GM23338 (cell line): ENCODE data around the gene DAAM1. TPM values are rescaled to one million over a fixed set of nuclear protein-coding genes. Genes with fewer than 3 reads are reported as not detected.

Source experiments
- ATAC-seq: fragments of 200-7000 bp; cut with Tn5 transposase; 3 replicates; pipeline ENCODE4 v1.9.1; 2020
- DNase-seq: peaks from one replicate; pipeline ENCODE4 v3.0.0-alpha.2; 2015; ENCODE audit warnings: low spot score
- H2AFZ ChIP-seq: fragments of 200-600 bp; sonication (generic); 2 replicates; pipeline ENCODE4 v1.8.0; 2016; ENCODE audit warnings: antibody characterized with exemption, mild to moderate bottlenecking, moderate library complexity
- H3F3A ChIP-seq: fragments of 200-600 bp; sonication (generic); replicated peaks from 2 replicates; pipeline ENCODE4 v1.8.0; 2017; ENCODE audit warnings: antibody characterized with exemption, mixed run types, low read depth
- H3K27ac ChIP-seq: fragments of 200-600 bp; sonication (generic); 2 replicates; pipeline ENCODE4 v1.6.1; 2016; ENCODE audit warnings: low read depth
- H3K27me3 ChIP-seq: fragments of 200-600 bp; sonication (generic); 2 replicates; pipeline ENCODE4 v1.8.0; 2016; ENCODE audit warnings: mild to moderate bottlenecking, mixed run types, moderate library complexity; ENCODE audit not compliant: insufficient read depth
- H3K36me3 ChIP-seq: fragments of 200-600 bp; sonication (generic); 2 replicates; pipeline ENCODE4 v1.8.0; 2016; ENCODE audit warnings: mild to moderate bottlenecking; ENCODE audit not compliant: insufficient read depth
- H3K4me1 ChIP-seq: fragments of 200-600 bp; sonication (generic); 2 replicates; pipeline ENCODE4 v1.8.0; 2016; ENCODE audit warnings: mild to moderate bottlenecking, moderate library complexity; ENCODE audit not compliant: insufficient read depth
- H3K4me2 ChIP-seq: fragments of 200-600 bp; sonication (generic); 2 replicates; pipeline ENCODE4 v1.7.1; 2017; ENCODE audit warnings: mixed run types
- H3K4me3 ChIP-seq: fragments of 200-600 bp; sonication (generic); 2 replicates; pipeline ENCODE4 v1.6.1; 2016; ENCODE audit warnings: mixed run types
- H3K79me2 ChIP-seq: fragments of 200-600 bp; sonication (generic); replicated peaks from 2 replicates; pipeline ENCODE4 v1.8.0; 2017; ENCODE audit warnings: mild to moderate bottlenecking; ENCODE audit not compliant: insufficient read depth
- H3K9me2 ChIP-seq: fragments of 200-600 bp; sonication (generic); 2 replicates; pipeline ENCODE4 v1.8.0; 2017; ENCODE audit not compliant: insufficient read depth
- H4K20me1 ChIP-seq: fragments of 200-600 bp; sonication (generic); replicated peaks from 2 replicates; pipeline ENCODE4 v1.8.0; 2017; ENCODE audit warnings: mild to moderate bottlenecking; ENCODE audit not compliant: insufficient read depth
- H3K27ac Mint-ChIP-seq: 2 replicates; pipeline ENCODE4 v1.8.0; 2020; ENCODE audit warnings: inconsistent platforms, mild to moderate bottlenecking, moderate library complexity, mixed read lengths
- H3K27me3 Mint-ChIP-seq: 3 replicates; pipeline ENCODE4 v1.8.0; 2022; ENCODE audit warnings: low read depth, mild to moderate bottlenecking, moderate library complexity, mixed read lengths, inconsistent platforms; ENCODE audit not compliant: insufficient read depth, poor library complexity
- H3K36me3 Mint-ChIP-seq: 3 replicates; pipeline ENCODE4 v1.8.0; 2021; ENCODE audit warnings: low read depth, mild to moderate bottlenecking, inconsistent platforms, moderate library complexity, mixed read lengths
- H3K4me1 Mint-ChIP-seq: 3 replicates; pipeline ENCODE4 v1.8.0; 2020; ENCODE audit warnings: mild to moderate bottlenecking, inconsistent platforms, mixed read lengths
- H3K4me3 Mint-ChIP-seq: 3 replicates; pipeline ENCODE4 v1.8.0; 2021; ENCODE audit warnings: moderate library complexity, mild to moderate bottlenecking, inconsistent platforms, mixed read lengths
- H3K9me3 Mint-ChIP-seq: 3 replicates; pipeline ENCODE4 v1.8.0; 2020; ENCODE audit warnings: moderate library complexity, mild to moderate bottlenecking, inconsistent platforms, mixed read lengths
- CREB1 ChIP-seq: fragments of 250-450 bp; sonication (Bioruptor Pico); IDR thresholded peaks from 2 replicates; pipeline ENCODE4 v1.5.0; 2020; ENCODE audit warnings: low read depth, mild to moderate bottlenecking, moderate library complexity
- CTCF ChIP-seq, 2 experiments: fragments of 200-600 bp in 1 of 2; sonication (generic) in 1 of 2; conservative IDR thresholded peaks; 2 replicates each; pipeline versions ENCODE4 v1.5.1 to v1.6.1; 2016 to 2017; ENCODE audit warnings: antibody characterized with exemption in 2 of 2, low read depth in 2 of 2, mild to moderate bottlenecking in 2 of 2, moderate library complexity in 1 of 2
- ETS1 ChIP-seq: IDR thresholded peaks from 2 replicates; pipeline ENCODE4 v1.6.1; 2016; ENCODE audit warnings: antibody characterized with exemption
- EZH2 ChIP-seq: fragments of 200-600 bp; sonication (generic); IDR thresholded peaks from one replicate; pipeline ENCODE4 v1.8.0; 2017; ENCODE audit warnings: antibody characterized with exemption, mild to moderate bottlenecking, low read depth; ENCODE audit not compliant: unreplicated experiment
- EZH2phosphoT487 ChIP-seq: fragments of 200-600 bp; sonication (generic); IDR thresholded peaks from one replicate; pipeline ENCODE4 v1.8.1; 2018; ENCODE audit warnings: antibody characterized with exemption; ENCODE audit not compliant: unreplicated experiment
- JUNB ChIP-seq: IDR thresholded peaks from one replicate; pipeline ENCODE4 v1.6.1; 2016; ENCODE audit warnings: antibody characterized with exemption; ENCODE audit not compliant: unreplicated experiment
- NANOG ChIP-seq: IDR thresholded peaks from 2 replicates; pipeline ENCODE4 v1.6.1; 2016; ENCODE audit warnings: antibody characterized with exemption, borderline replicate concordance
- POLR2AphosphoS5 ChIP-seq: IDR thresholded peaks from 2 replicates; pipeline ENCODE4 v1.6.1; 2016; ENCODE audit warnings: antibody characterized with exemption, low read depth
- REST ChIP-seq: IDR thresholded peaks from one replicate; pipeline ENCODE4 v1.6.1; 2018; ENCODE audit warnings: antibody characterized with exemption; ENCODE audit not compliant: unreplicated experiment
- STAT1 ChIP-seq: IDR thresholded peaks from one replicate; pipeline ENCODE4 v1.6.1; 2016; ENCODE audit warnings: antibody characterized with exemption; ENCODE audit not compliant: unreplicated experiment
- ZNF114 ChIP-seq: fragments of 250-450 bp; sonication (Bioruptor Pico); IDR thresholded peaks from 2 replicates; pipeline ENCODE4 v1.5.0; 2020; ENCODE audit warnings: mild to moderate bottlenecking, moderate library complexity
- ZNF331 ChIP-seq: fragments of 250-450 bp; sonication (Bioruptor Pico); IDR thresholded peaks from 2 replicates; pipeline ENCODE4 v1.5.0; 2020; ENCODE audit warnings: low read depth, mild to moderate bottlenecking, moderate library complexity
- ZNF462 ChIP-seq: fragments of 250-450 bp; sonication (Bioruptor Pico); IDR thresholded peaks from 2 replicates; pipeline ENCODE4 v1.5.0; 2020; ENCODE audit warnings: mild to moderate bottlenecking, moderate library complexity
- polyA plus RNA-seq: library from polyadenylated mRNA; unstranded; fragments of >200 nt; fragmentation: Nextera tagmentation; extraction: Ambion mirVana; gene quantifications from 2 replicates; pipeline ENCODE4 v1.2.1, GENCODE V29; 2016
- total RNA-seq: library from RNA; depleted of rRNA; stranded (reverse); fragments of >200 nt; shearing (Covaris generic); gene quantifications from 2 replicates; pipeline ENCODE4 v1.2.3, GENCODE V29; 2014

Gene DAAM1
- total and polyA plus RNA-seq, 2 experiments from 2014 or later = 36.3 to 42.1 TPM

GRCh38 chr14:59148334-59148900 is 40.0 kb upstream of the DAAM1 start:
- DNase-seq (no peak), ATAC-seq (no peak)
- Histone ChIP-seq H3F3A (no peaks in the 10 kb centered on the region), H3K27ac (no peak overlapping the region), H4K20me1 (no peaks in the 10 kb centered on the region), H3K9me2 (0 out of 2 replicates have a peak, but pooled peaks cover 9% of the 10 kb centered on the region), H3K79me2 (no peaks in the 10 kb centered on the region), H3K36me3 (no peaks in the 10 kb centered on the region), H3K4me3 (no peak overlapping the region), H3K4me1 (no peaks in the 10 kb centered on the region), H3K4me2 (no peak overlapping the region), H2AFZ (no peak overlapping the region), H3K27me3 (no peaks in the 10 kb centered on the region)
- peaks cover 1% of the 10 kb centered on the region for H3K27me3 Mint-ChIP-seq
- no peak overlapping the region for H3K27ac Mint-ChIP-seq
- no peak for TF ChIP-seq ZNF462 (CRISPR knock-in tag)
- TF ChIP-seq STAT1 = no peak
- TF ChIP-seq ZNF114 (CRISPR knock-in tag) = no peak
- no peak for TF ChIP-seq CTCF (conservative IDR thresholded peaks at IDR 0.05; ENCODE audit: low read depth in 2 of 2)
- no peak for TF ChIP-seq EZH2phosphoT487
- no peak for TF ChIP-seq JUNB
- no peak for TF ChIP-seq REST
- no peak for TF ChIP-seq POLR2AphosphoS5
- TF ChIP-seq ZNF331 = no peak
- TF ChIP-seq CREB1 (CRISPR knock-in tag) = no peak
- no peak for TF ChIP-seq NANOG
- TF ChIP-seq EZH2 = no peak
- no peak for TF ChIP-seq ETS1
- no peak overlapping the region for H3K4me3 Mint-ChIP-seq
- no peaks in the 10 kb centered on the region for H3K4me1 Mint-ChIP-seq
- H3K36me3 Mint-ChIP-seq = no peaks in the 10 kb centered on the region
- H3K9me3 Mint-ChIP-seq = no peaks in the 10 kb centered on the region
